ENCODE data around the gene MAGI3. TPM values are rescaled to one million over a fixed set of nuclear protein-coding genes. Genes with fewer than 3 reads are reported as not detected.

The MAGI3 gene
- polyA plus RNA-seq, 1 donor from 2014 or later: 10.8 TPM

DNA sequence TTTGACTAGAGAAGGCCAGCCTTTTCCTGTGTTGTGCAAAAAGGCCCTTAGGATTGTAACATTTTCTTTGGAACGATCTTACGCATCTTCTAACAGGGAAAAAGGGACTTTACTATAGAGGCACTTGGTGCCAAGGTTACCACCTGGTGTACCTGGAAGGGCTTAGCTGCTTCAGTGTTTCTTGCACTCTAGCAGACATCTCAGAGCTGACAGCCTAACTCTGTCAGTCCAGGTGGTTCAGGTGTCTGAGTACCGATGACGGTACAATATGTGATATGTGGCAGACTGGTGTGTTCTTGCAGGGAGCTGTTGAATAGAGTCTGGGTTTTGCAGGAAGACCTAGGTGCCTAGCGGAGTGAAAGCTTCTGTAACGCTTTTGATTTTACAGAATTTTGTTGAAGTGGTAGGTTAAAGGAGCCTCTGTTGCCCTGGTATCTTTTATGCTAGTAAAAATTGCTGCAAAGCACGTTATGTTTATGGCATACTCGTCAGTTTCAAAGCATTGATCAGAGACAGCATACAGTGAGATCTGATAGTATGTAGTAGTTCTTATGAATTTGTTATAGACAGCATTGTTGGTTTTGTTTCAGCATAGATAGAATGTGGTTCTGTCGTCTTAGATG is 1.4 kb downstream of the MAGI3 start:
- Histone ChIP-seq H2AFZ (ENCODE audit: low read depth, low read length) (no peak overlapping the region), H3K9me3 (ENCODE audit: low read length) (no peaks in the 10 kb centered on the region), H3K79me2 (replicated peaks; ENCODE audit: insufficient read depth, low read length) (peaks cover 49% of the 10 kb centered on the region), H3K9ac (ENCODE audit: low read length) (peak overlapping the region; percentile 84), H3K4me2 (ENCODE audit: low read length) (peak overlapping the region; percentile 76), H3K9me2 (ENCODE audit: insufficient read depth, low read length) (no peaks in the 10 kb centered on the region), H3F3A (ENCODE audit: insufficient read depth, low read length, poor library complexity, severe bottlenecking) (no peaks in the 10 kb centered on the region), H4K20me1 (ENCODE audit: insufficient read depth) (peaks cover 4% of the 10 kb centered on the region), H3K27ac (ENCODE audit: low read length) (peak overlapping the region; percentile 9), H3K4me3 (ENCODE audit: low read length) (peak overlapping the region; percentile 86), H3K27me3 (ENCODE audit: insufficient read depth, low read depth, low read length) (no peaks in the 10 kb centered on the region), H3K36me3 (ENCODE audit: insufficient read depth, low read length) (no peaks in the 10 kb centered on the region)
- no peak for TF ChIP-seq EP300 (conservative IDR thresholded peaks at IDR 0.05; ENCODE audit: poor library complexity, severe bottlenecking)
- no peak for TF ChIP-seq EZH2 (IDR thresholded peaks at IDR 0.05; ENCODE audit: borderline replicate concordance, insufficient read depth, low read length, poor library complexity, severe bottlenecking)
- TF ChIP-seq POLR2AphosphoS5 (IDR thresholded peaks at IDR 0.05): peak; percentile 35
- TF ChIP-seq, protein P1, sequence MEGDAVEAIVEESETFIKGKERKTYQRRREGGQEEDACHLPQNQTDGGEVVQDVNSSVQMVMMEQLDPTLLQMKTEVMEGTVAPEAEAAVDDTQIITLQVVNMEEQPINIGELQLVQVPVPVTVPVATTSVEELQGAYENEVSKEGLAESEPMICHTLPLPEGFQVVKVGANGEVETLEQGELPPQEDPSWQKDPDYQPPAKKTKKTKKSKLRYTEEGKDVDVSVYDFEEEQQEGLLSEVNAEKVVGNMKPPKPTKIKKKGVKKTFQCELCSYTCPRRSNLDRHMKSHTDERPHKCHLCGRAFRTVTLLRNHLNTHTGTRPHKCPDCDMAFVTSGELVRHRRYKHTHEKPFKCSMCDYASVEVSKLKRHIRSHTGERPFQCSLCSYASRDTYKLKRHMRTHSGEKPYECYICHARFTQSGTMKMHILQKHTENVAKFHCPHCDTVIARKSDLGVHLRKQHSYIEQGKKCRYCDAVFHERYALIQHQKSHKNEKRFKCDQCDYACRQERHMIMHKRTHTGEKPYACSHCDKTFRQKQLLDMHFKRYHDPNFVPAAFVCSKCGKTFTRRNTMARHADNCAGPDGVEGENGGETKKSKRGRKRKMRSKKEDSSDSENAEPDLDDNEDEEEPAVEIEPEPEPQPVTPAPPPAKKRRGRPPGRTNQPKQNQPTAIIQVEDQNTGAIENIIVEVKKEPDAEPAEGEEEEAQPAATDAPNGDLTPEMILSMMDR (IDR thresholded peaks at IDR 0.05; ENCODE audit: poor library complexity, severe bottlenecking): no peak
- TF ChIP-seq RAD21 (conservative IDR thresholded peaks at IDR 0.05): peak; percentile 39
- TF ChIP-seq TAF1 (IDR thresholded peaks at IDR 0.05; ENCODE audit: low read depth): no peak
- TF ChIP-seq MXI1 (conservative IDR thresholded peaks at IDR 0.05; ENCODE audit: poor library complexity, severe bottlenecking): peak; percentile 32
- no peak for TF ChIP-seq REST (IDR thresholded peaks at IDR 0.05; ENCODE audit: borderline replicate concordance)
- peak; percentile 49 for TF ChIP-seq SMC3 (conservative IDR thresholded peaks at IDR 0.05; ENCODE audit: poor library complexity)

- H3F3A ChIP-seq (ENCODE audit: insufficient read depth, low read length, poor library complexity, severe bottlenecking): no peaks in the 10 kb centered on the region
- H3K27ac ChIP-seq (ENCODE audit: low read length): no peak overlapping the region
- TF ChIP-seq REST (IDR thresholded peaks at IDR 0.05; ENCODE audit: borderline replicate concordance) (no peak), TAF1 (IDR thresholded peaks at IDR 0.05; ENCODE audit: low read depth) (no peak), SMC3 (conservative IDR thresholded peaks at IDR 0.05; ENCODE audit: poor library complexity) (no peak), POLR2AphosphoS5 (IDR thresholded peaks at IDR 0.05) (no peak), EP300 (conservative IDR thresholded peaks at IDR 0.05; ENCODE audit: poor library complexity, severe bottlenecking) (no peak), MXI1 (conservative IDR thresholded peaks at IDR 0.05; ENCODE audit: poor library complexity, severe bottlenecking) (no peak), RAD21 (conservative IDR thresholded peaks at IDR 0.05) (no peak), EZH2 (IDR thresholded peaks at IDR 0.05; ENCODE audit: borderline replicate concordance, insufficient read depth, low read length, poor library complexity, severe bottlenecking) (no peak)
- TF ChIP-seq, protein P1 (IDR thresholded peaks at IDR 0.05; ENCODE audit: poor library complexity, severe bottlenecking): no peak
- no peaks in the 10 kb centered on the region for H3K9me2 ChIP-seq (ENCODE audit: insufficient read depth, low read length)
- H3K27me3 ChIP-seq (ENCODE audit: insufficient read depth, low read depth, low read length): no peaks in the 10 kb centered on the region
- peak overlapping the region; percentile 84 for H3K9ac ChIP-seq (ENCODE audit: low read length)
- no peaks in the 10 kb centered on the region for H3K36me3 ChIP-seq (ENCODE audit: insufficient read depth, low read length)
- H4K20me1 ChIP-seq (ENCODE audit: insufficient read depth): peaks cover 4% of the 10 kb centered on the region
- H3K9me3 ChIP-seq (ENCODE audit: low read length): no peaks in the 10 kb centered on the region
- peak overlapping the region; percentile 86 for H3K4me3 ChIP-seq (ENCODE audit: low read length)
- no peak overlapping the region for H2AFZ ChIP-seq (ENCODE audit: low read depth, low read length)
- peak overlapping the region; percentile 76 for H3K4me2 ChIP-seq (ENCODE audit: low read length)
- peaks cover 53% of the 10 kb centered on the region for H3K79me2 ChIP-seq (replicated peaks; ENCODE audit: insufficient read depth, low read length)
These were observed 2.3 kb downstream of the MAGI3 start for GRCh38 chr1:113392541-113393128.

Measured in neural cell (in vitro differentiated cells).